H1 (cell line): Measurements from ENCODE around the gene GLYR1. TPM values are rescaled to one million over a fixed set of nuclear protein-coding genes. Genes with fewer than 3 reads are reported as not detected.

Experiments used
- CTBP2 ChIP-seq: IDR thresholded peaks from 2 replicates; pipeline ENCODE4 v1.7.0; 2011; ENCODE audit warnings: borderline replicate concordance, mild to moderate bottlenecking, moderate library complexity, mixed read lengths, low read length; ENCODE audit not compliant: insufficient read depth, insufficient read length
- RBBP5 ChIP-seq: IDR thresholded peaks from 2 replicates; pipeline ENCODE4 v1.7.1; 2012; ENCODE audit warnings: low read depth, mild to moderate bottlenecking, inconsistent platforms, low read length, moderate library complexity, borderline replicate concordance
- polyA plus RNA-seq, 7 experiments: library from polyadenylated mRNA; depleted of rRNA in 3 of 7; stranded (reverse) in 5 of 7; unstranded in 2 of 7; fragments of >200 nt in 5 of 7; fragments of 200-250 nt in 2 of 7; gene quantifications; 1 replicate in 5 of 7; 2 replicates in 1 of 7; 4 replicates in 1 of 7; pipeline versions ENCODE4 v1.2.1 to v1.2.3, GENCODE V29; 2011 to 2013; ENCODE audit warnings: missing spikeins in 2 of 7, mixed read lengths in 2 of 7
- total RNA-seq: library from RNA; stranded (reverse); fragmentation: NEBNext Ultra II Directional; extraction: Animal tissue kit (Norgen Biotek cat#: 25700); gene quantifications from 2 replicates; pipeline ENCODE4 v1.2.1, GENCODE V29; 2021

The GLYR1 gene
- total and polyA plus RNA-seq, 2 of the 8 experiments (the other 6 are each of a cell fraction or from before 2014, with no cell fraction given) = 50.2 to 115 TPM

DNA sequence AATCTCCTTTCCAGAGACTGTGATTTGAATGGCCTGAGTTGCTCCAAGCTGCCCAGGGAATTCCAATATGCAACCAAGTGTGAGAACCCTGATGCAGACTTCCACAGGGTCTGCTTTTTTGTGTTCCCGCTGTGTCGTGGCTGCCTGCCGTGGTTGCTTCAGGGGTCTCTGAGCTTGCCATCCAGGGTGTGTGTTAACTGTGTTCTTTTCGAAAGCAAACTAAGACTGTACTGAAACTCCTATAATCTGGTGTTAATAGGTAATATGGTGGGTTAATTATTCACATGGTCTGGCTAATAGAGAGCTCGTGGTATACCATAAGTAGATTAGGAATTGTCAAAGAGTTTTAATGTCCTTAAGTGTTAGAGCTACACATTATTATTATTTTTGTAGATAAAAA is 20.9 kb upstream of the GLYR1 start (continued):
- TF ChIP-seq RBBP5 = no peak
- TF ChIP-seq CTBP2 = no peak
- TF ChIP-seq, all 59 proteins: peak for 0
